Mammary epithelial cell (primary cell): ENCODE data around the gene MED15.

Experiments used
- CTCF ChIP-seq, 2 donors: IDR thresholded peaks in 1 of 2; conservative IDR thresholded peaks in 1 of 2; 2 replicates each; pipeline ENCODE4 v1.5.1; 2011 to 2012; ENCODE audit warnings: inconsistent platforms in 2 of 2, low read length in 2 of 2, mild to moderate bottlenecking in 2 of 2, control low read depth in 1 of 2, low read depth in 1 of 2; ENCODE audit not compliant: insufficient read depth in 1 of 2; ENCODE audit errors: extremely low read depth in 1 of 2
- EZH2 ChIP-seq: IDR thresholded peaks from 2 replicates; pipeline ENCODE4 v1.6.1; 2012; ENCODE audit warnings: low read length, inconsistent platforms, borderline replicate concordance

GRCh38 chr22:20566420-20567260 is 59.2 kb downstream of the MED15 start:
- TF ChIP-seq CTCF (conservative IDR thresholded peaks at IDR 0.05 in 1 of 2, IDR thresholded peaks at IDR 0.05 in 1 of 2; ENCODE audit: extremely low read depth in 1 of 2, insufficient read depth in 1 of 2, low read depth in 1 of 2, low read length in 2 of 2) (no peak), EZH2 (no peak)
